ENCODE results near the gene SBDS.

The SBDS gene

DNA sequence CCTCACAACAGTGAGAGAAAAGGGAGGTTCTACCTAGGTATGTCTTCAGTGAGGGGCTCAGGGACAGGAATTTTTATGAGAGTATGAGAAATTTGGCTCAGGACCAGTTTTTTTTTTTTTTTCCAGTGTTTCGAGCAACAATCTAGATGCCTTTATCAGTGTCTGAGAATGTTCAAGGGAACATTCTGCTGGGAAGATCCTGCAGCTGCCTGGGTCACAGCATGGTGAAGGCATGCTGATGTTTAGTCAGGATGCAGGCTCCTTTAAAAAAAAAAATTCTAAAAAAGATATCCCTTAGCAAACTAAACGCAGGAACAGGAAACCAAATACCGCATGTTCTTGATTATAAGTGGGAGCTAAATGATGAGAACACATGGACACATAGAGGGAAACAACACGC, 31.0 kb downstream of the SBDS start:
- TF ChIP-seq CTCF (IDR thresholded peaks at IDR 0.05; ENCODE audit: low read depth, low read length) (no peak), EZH2phosphoT487 (IDR thresholded peaks at IDR 0.05; ENCODE audit: low read depth) (no peak)
- Histone ChIP-seq H3K9ac (ENCODE audit: low read length) (no peak overlapping the region), H3K79me2 (ENCODE audit: low read length) (no peaks in the 10 kb centered on the region), H3K27ac (ENCODE audit: low read length) (no peak overlapping the region), H3K4me1 (ENCODE audit: low read length) (no peaks in the 10 kb centered on the region), H3K4me3 (ENCODE audit: low read length) (no peak overlapping the region), H4K20me1 (ENCODE audit: insufficient read depth, low read length) (no peaks in the 10 kb centered on the region), H3K36me3 (replicated peaks; ENCODE audit: low read depth, low read length) (peaks cover 8% of the 10 kb centered on the region), H2AFZ (ENCODE audit: low read depth, low read length) (no peak overlapping the region), H3K9me3 (ENCODE audit: insufficient read depth, low read length) (no peaks in the 10 kb centered on the region), H3K27me3 (ENCODE audit: low read depth, low read length) (no peaks in the 10 kb centered on the region), H3K4me2 (ENCODE audit: low read length) (no peak overlapping the region)

GRCh38 chr7:66961096-66961495, 34.3 kb downstream of the SBDS start:
- H3K9ac ChIP-seq (ENCODE audit: low read length): no peak overlapping the region
- H3K27ac ChIP-seq (ENCODE audit: low read length): no peak overlapping the region
- H3K27me3 ChIP-seq (ENCODE audit: low read depth, low read length): no peaks in the 10 kb centered on the region
- H3K9me3 ChIP-seq (ENCODE audit: insufficient read depth, low read length): no peaks in the 10 kb centered on the region
- no peaks in the 10 kb centered on the region for H3K4me1 ChIP-seq (ENCODE audit: low read length)
- no peak overlapping the region for H3K4me3 ChIP-seq (ENCODE audit: low read length)
- no peaks in the 10 kb centered on the region for H4K20me1 ChIP-seq (ENCODE audit: insufficient read depth, low read length)
- no peak overlapping the region for H3K4me2 ChIP-seq (ENCODE audit: low read length)
- peaks cover 30% of the 10 kb centered on the region for H3K36me3 ChIP-seq (replicated peaks; ENCODE audit: low read depth, low read length)
- no peaks in the 10 kb centered on the region for H3K79me2 ChIP-seq (ENCODE audit: low read length)
- no peak for TF ChIP-seq EZH2phosphoT487 (IDR thresholded peaks at IDR 0.05; ENCODE audit: low read depth)
- no peak overlapping the region for H2AFZ ChIP-seq (ENCODE audit: low read depth, low read length)

GRCh38 chr7:66960192-66960591, 35.2 kb downstream of the SBDS start:
- Histone ChIP-seq H4K20me1 (ENCODE audit: insufficient read depth, low read length) (no peaks in the 10 kb centered on the region), H3K4me1 (ENCODE audit: low read length) (no peaks in the 10 kb centered on the region), H3K9me3 (ENCODE audit: insufficient read depth, low read length) (no peaks in the 10 kb centered on the region), H3K27ac (ENCODE audit: low read length) (no peak overlapping the region), H3K36me3 (replicated peaks; ENCODE audit: low read depth, low read length) (peaks cover 38% of the 10 kb centered on the region), H3K9ac (ENCODE audit: low read length) (no peak overlapping the region), H2AFZ (ENCODE audit: low read depth, low read length) (no peak overlapping the region), H3K4me2 (ENCODE audit: low read length) (no peak overlapping the region), H3K27me3 (ENCODE audit: low read depth, low read length) (no peaks in the 10 kb centered on the region), H3K79me2 (ENCODE audit: low read length) (no peaks in the 10 kb centered on the region), H3K4me3 (ENCODE audit: low read length) (no peak overlapping the region)
- TF ChIP-seq EZH2phosphoT487 (IDR thresholded peaks at IDR 0.05; ENCODE audit: low read depth): no peak
- no peak for TF ChIP-seq CTCF (IDR thresholded peaks at IDR 0.05; ENCODE audit: low read depth, low read length)

DNA sequence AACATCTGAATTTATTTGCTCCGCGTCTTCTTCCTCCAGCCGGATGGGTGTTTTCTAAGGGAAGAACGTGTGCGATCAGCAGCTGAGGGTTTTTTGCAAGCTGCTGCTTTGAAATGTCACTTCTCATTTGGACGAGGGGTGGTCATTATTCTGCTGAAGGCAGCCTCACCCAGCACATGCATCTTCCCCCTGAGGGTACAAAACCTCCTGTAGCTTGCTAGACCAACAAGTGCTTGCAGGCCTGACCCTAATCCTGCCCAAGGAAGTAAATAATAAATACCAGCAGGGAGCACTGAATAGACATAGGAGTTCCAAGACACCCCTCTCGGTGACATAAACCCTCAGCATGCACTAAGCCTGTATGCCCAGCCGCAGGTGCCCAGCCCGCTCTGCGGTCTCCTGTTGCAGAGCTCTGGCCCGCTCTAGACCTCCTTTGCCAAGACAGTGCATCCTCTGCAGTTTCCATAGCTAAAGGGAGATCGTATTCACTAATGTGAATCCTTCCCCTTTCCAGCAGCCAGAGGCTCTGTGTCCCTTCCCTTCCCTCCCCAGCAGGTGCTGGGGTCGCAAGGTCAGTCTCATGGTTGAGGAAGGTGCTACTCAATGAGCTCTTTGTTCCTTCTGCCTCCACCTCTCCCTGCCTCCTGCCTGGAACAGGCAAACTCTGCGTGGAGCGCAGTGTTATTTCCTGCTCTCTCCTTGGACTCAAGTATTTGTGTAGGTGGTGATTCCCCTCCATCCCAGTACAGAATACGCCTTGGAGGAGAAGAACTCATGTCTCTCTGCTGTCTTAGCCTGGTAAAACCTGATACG, 36.6 kb downstream of the SBDS start:
- Histone ChIP-seq H3K9ac (ENCODE audit: low read length) (no peak overlapping the region), H4K20me1 (ENCODE audit: insufficient read depth, low read length) (no peaks in the 10 kb centered on the region), H3K9me3 (ENCODE audit: insufficient read depth, low read length) (no peaks in the 10 kb centered on the region), H2AFZ (ENCODE audit: low read depth, low read length) (no peak overlapping the region), H3K4me2 (ENCODE audit: low read length) (no peak overlapping the region), H3K79me2 (ENCODE audit: low read length) (no peaks in the 10 kb centered on the region), H3K27me3 (ENCODE audit: low read depth, low read length) (no peaks in the 10 kb centered on the region), H3K27ac (ENCODE audit: low read length) (no peak overlapping the region), H3K4me3 (ENCODE audit: low read length) (no peak overlapping the region), H3K36me3 (replicated peaks; ENCODE audit: low read depth, low read length) (peaks cover 43% of the 10 kb centered on the region), H3K4me1 (ENCODE audit: low read length) (no peaks in the 10 kb centered on the region)
- no peak for TF ChIP-seq CTCF (IDR thresholded peaks at IDR 0.05; ENCODE audit: low read depth, low read length)

Data from OCI-LY3 (cell line).